Activated T-helper 17 cell treated with anti-CD3 and anti-CD28 coated beads, Interleukin-2, amount 50 U/mL, for 72 hours (primary cell): ENCODE results near the gene C4orf54. TPM values are rescaled to one million over a fixed set of nuclear protein-coding genes. Genes with fewer than 3 reads are reported as not detected.
A peak's percentile ranks its signal among the peaks of the same experiment; 100 is the strongest.

ENCODE experiments used
- ATAC-seq: fragments of 150-1000 bp; cut with Tn5 transposase; replicated peaks from 2 replicates; pipeline ENCODE4 v1.10.0; 2021; ENCODE audit warnings: mild to moderate bottlenecking, moderate library complexity
- H3K27ac Mint-ChIP-seq: one replicate; pipeline ENCODE4 v1.8.0; 2022; ENCODE audit warnings: mixed read lengths
- H3K27me3 Mint-ChIP-seq: one replicate; pipeline ENCODE4 v1.8.0; 2022; ENCODE audit warnings: mixed read lengths
- H3K36me3 Mint-ChIP-seq: one replicate; pipeline ENCODE4 v1.8.0; 2022; ENCODE audit warnings: low read depth, mild to moderate bottlenecking, mixed read lengths
- H3K4me1 Mint-ChIP-seq: one replicate; pipeline ENCODE4 v1.8.0; 2022; ENCODE audit warnings: mixed read lengths
- H3K4me3 Mint-ChIP-seq: one replicate; pipeline ENCODE4 v1.8.0; 2022; ENCODE audit warnings: mild to moderate bottlenecking, mixed read lengths
- H3K9me3 Mint-ChIP-seq: one replicate; pipeline ENCODE4 v1.8.0; 2022; ENCODE audit warnings: mixed read lengths
- total RNA-seq, 2 donors: library from RNA; stranded (reverse); gene quantifications; one replicate each; pipeline ENCODE4 v1.2.3, GENCODE V29; 2022

Gene C4orf54
- total RNA-seq, 2 donors from 2014 or later, result not detected

- no peak for ATAC-seq
- H3K27ac Mint-ChIP-seq, result no peak overlapping the region
- H3K9me3 Mint-ChIP-seq, result no peaks in the 10 kb centered on the region
Observed at GRCh38 chr4:99645036-99645435, 12.6 kb downstream of the C4orf54 start.

GRCh38 chr4:99644453-99644852 is 13.2 kb downstream of the C4orf54 start:
- ATAC-seq, result no peak
- Mint-ChIP-seq H3K4me3 (no peak overlapping the region), H3K36me3 (no peaks in the 10 kb centered on the region), H3K4me1 (no peaks in the 10 kb centered on the region), H3K27ac (no peak overlapping the region), H3K9me3 (no peaks in the 10 kb centered on the region), H3K27me3 (peaks cover 11% of the 10 kb centered on the region)

More at GRCh38 chr4:99645036-99645435, 12.6 kb downstream of the C4orf54 start:
- H3K36me3 Mint-ChIP-seq, result no peaks in the 10 kb centered on the region
- no peaks in the 10 kb centered on the region for H3K4me1 Mint-ChIP-seq
- peaks cover 11% of the 10 kb centered on the region for H3K27me3 Mint-ChIP-seq
- no peak overlapping the region for H3K4me3 Mint-ChIP-seq

GRCh38 chr4:99642725-99643489 is 14.7 kb downstream of the C4orf54 start:
- H3K36me3 Mint-ChIP-seq, result no peaks in the 10 kb centered on the region
- H3K27me3 Mint-ChIP-seq, result peaks cover 11% of the 10 kb centered on the region
- no peaks in the 10 kb centered on the region for H3K4me1 Mint-ChIP-seq
- H3K4me3 Mint-ChIP-seq, result no peak overlapping the region
- no peak for ATAC-seq
- no peaks in the 10 kb centered on the region for H3K9me3 Mint-ChIP-seq
- H3K27ac Mint-ChIP-seq, result no peak overlapping the region

- Mint-ChIP-seq H3K27me3 (peaks cover 11% of the 10 kb centered on the region), H3K9me3 (no peaks in the 10 kb centered on the region), H3K27ac (no peak overlapping the region), H3K36me3 (no peaks in the 10 kb centered on the region), H3K4me3 (no peak overlapping the region), H3K4me1 (no peaks in the 10 kb centered on the region)
- no peak for ATAC-seq
Observed at GRCh38 chr4:99640676-99641075, 17.0 kb downstream of the C4orf54 start.

- no peak overlapping the region for H3K4me3 Mint-ChIP-seq
Observed at GRCh38 chr4:99637174-99637573, 20.5 kb downstream of the C4orf54 start.

GRCh38 chr4:99636422-99636821 is 21.2 kb downstream of the C4orf54 start:
- no peaks in the 10 kb centered on the region for H3K9me3 Mint-ChIP-seq
- no peak overlapping the region for H3K27ac Mint-ChIP-seq
- ATAC-seq, result no peak
- H3K4me3 Mint-ChIP-seq, result no peak overlapping the region
- peaks cover 8% of the 10 kb centered on the region for H3K27me3 Mint-ChIP-seq
- no peaks in the 10 kb centered on the region for H3K36me3 Mint-ChIP-seq
- no peaks in the 10 kb centered on the region for H3K4me1 Mint-ChIP-seq

More at GRCh38 chr4:99637174-99637573, 20.5 kb downstream of the C4orf54 start:
- no peak overlapping the region for H3K27ac Mint-ChIP-seq
- ATAC-seq, result no peak
- H3K36me3 Mint-ChIP-seq, result no peaks in the 10 kb centered on the region
- no peaks in the 10 kb centered on the region for H3K9me3 Mint-ChIP-seq
- H3K4me1 Mint-ChIP-seq, result no peaks in the 10 kb centered on the region
- peaks cover 10% of the 10 kb centered on the region for H3K27me3 Mint-ChIP-seq

- no peaks in the 10 kb centered on the region for H3K4me1 Mint-ChIP-seq
- no peak overlapping the region for H3K27ac Mint-ChIP-seq
- no peaks in the 10 kb centered on the region for H3K9me3 Mint-ChIP-seq
- ATAC-seq, result peak; percentile 49
- H3K36me3 Mint-ChIP-seq, result no peaks in the 10 kb centered on the region
- H3K4me3 Mint-ChIP-seq, result no peak overlapping the region
- H3K27me3 Mint-ChIP-seq, result peaks cover 7% of the 10 kb centered on the region
Observed at GRCh38 chr4:99635601-99636000, 22.0 kb downstream of the C4orf54 start.

- H3K4me1 Mint-ChIP-seq, result no peaks in the 10 kb centered on the region
- H3K4me3 Mint-ChIP-seq, result no peak overlapping the region
- no peaks in the 10 kb centered on the region for H3K36me3 Mint-ChIP-seq
- peaks cover 4% of the 10 kb centered on the region for H3K27me3 Mint-ChIP-seq
- H3K9me3 Mint-ChIP-seq, result no peaks in the 10 kb centered on the region
- H3K27ac Mint-ChIP-seq, result no peak overlapping the region
- ATAC-seq, result no peak
Observed at GRCh38 chr4:99634742-99635360, 22.8 kb downstream of the C4orf54 start.

- peaks cover 4% of the 10 kb centered on the region for H3K27me3 Mint-ChIP-seq
- no peaks in the 10 kb centered on the region for H3K4me1 Mint-ChIP-seq
- ATAC-seq, result no peak
- no peaks in the 10 kb centered on the region for H3K9me3 Mint-ChIP-seq
- no peaks in the 10 kb centered on the region for H3K36me3 Mint-ChIP-seq
- H3K27ac Mint-ChIP-seq, result no peak overlapping the region
- H3K4me3 Mint-ChIP-seq, result no peak overlapping the region
Observed at GRCh38 chr4:99633772-99634171, 23.9 kb downstream of the C4orf54 start.

- Mint-ChIP-seq H3K36me3 (no peaks in the 10 kb centered on the region), H3K4me3 (no peak overlapping the region), H3K27me3 (peaks cover 7% of the 10 kb centered on the region), H3K4me1 (no peaks in the 10 kb centered on the region), H3K27ac (no peak overlapping the region), H3K9me3 (no peaks in the 10 kb centered on the region)
- ATAC-seq, result no peak
Observed at GRCh38 chr4:99630857-99631360, 26.7 kb downstream of the C4orf54 start.

- H3K4me3 Mint-ChIP-seq, result no peak overlapping the region
- H3K4me1 Mint-ChIP-seq, result no peaks in the 10 kb centered on the region
- no peak overlapping the region for H3K27ac Mint-ChIP-seq
- no peak for ATAC-seq
- H3K9me3 Mint-ChIP-seq, result no peaks in the 10 kb centered on the region
- H3K36me3 Mint-ChIP-seq, result no peaks in the 10 kb centered on the region
- H3K27me3 Mint-ChIP-seq, result peaks cover 8% of the 10 kb centered on the region
Observed at GRCh38 chr4:99629962-99630554, 27.6 kb downstream of the C4orf54 start.

- Mint-ChIP-seq H3K27ac (no peak overlapping the region), H3K9me3 (no peaks in the 10 kb centered on the region), H3K36me3 (no peaks in the 10 kb centered on the region), H3K4me1 (no peaks in the 10 kb centered on the region), H3K27me3 (peaks cover 4% of the 10 kb centered on the region), H3K4me3 (no peak overlapping the region)
- no peak for ATAC-seq
Observed at GRCh38 chr4:99628040-99628439, 29.6 kb downstream of the C4orf54 start.

GRCh38 chr4:99625369-99625768 is 32.3 kb downstream of the C4orf54 start:
- Mint-ChIP-seq H3K4me1 (no peaks in the 10 kb centered on the region), H3K4me3 (no peak overlapping the region), H3K27me3 (peaks cover 4% of the 10 kb centered on the region), H3K9me3 (no peaks in the 10 kb centered on the region), H3K36me3 (no peaks in the 10 kb centered on the region), H3K27ac (no peak overlapping the region)
- ATAC-seq, result no peak

GRCh38 chr4:99624141-99624719 is 33.4 kb downstream of the C4orf54 start:
- Mint-ChIP-seq H3K9me3 (no peaks in the 10 kb centered on the region), H3K36me3 (no peaks in the 10 kb centered on the region), H3K4me3 (no peak overlapping the region), H3K4me1 (no peaks in the 10 kb centered on the region), H3K27ac (no peak overlapping the region), H3K27me3 (peaks cover 4% of the 10 kb centered on the region)
- ATAC-seq, result peak; percentile 70
